ENCODE results near the gene CBX5.

CBX5 gene

GRCh38 chr12:54213079-54213478 is 66.8 kb downstream of the CBX5 start:
- no peak overlapping the region for H3K27ac Mint-ChIP-seq
- peaks cover 17% of the 10 kb centered on the region for H3K27me3 Mint-ChIP-seq
- H3K9me3 Mint-ChIP-seq: no peaks in the 10 kb centered on the region
- H3K4me3 Mint-ChIP-seq: no peak overlapping the region
- no peaks in the 10 kb centered on the region for H3K36me3 Mint-ChIP-seq (ENCODE audit: low read depth)
- H3K4me1 Mint-ChIP-seq (ENCODE audit: low read depth): peaks cover 31% of the 10 kb centered on the region

GRCh38 chr12:54211920-54212319 is 68.0 kb downstream of the CBX5 start:
- Mint-ChIP-seq H3K9me3 (no peaks in the 10 kb centered on the region), H3K27ac (no peak overlapping the region), H3K4me3 (no peak overlapping the region), H3K27me3 (peaks cover 19% of the 10 kb centered on the region), H3K4me1 (ENCODE audit: low read depth) (peaks cover 20% of the 10 kb centered on the region), H3K36me3 (ENCODE audit: low read depth) (no peaks in the 10 kb centered on the region)

GRCh38 chr12:54210400-54210790 is 69.5 kb downstream of the CBX5 start:
- peaks cover 5% of the 10 kb centered on the region for H3K4me1 Mint-ChIP-seq (ENCODE audit: low read depth)
- H3K9me3 Mint-ChIP-seq: no peaks in the 10 kb centered on the region
- peaks cover 28% of the 10 kb centered on the region for H3K27me3 Mint-ChIP-seq
- H3K36me3 Mint-ChIP-seq (ENCODE audit: low read depth): no peaks in the 10 kb centered on the region
- no peak overlapping the region for H3K4me3 Mint-ChIP-seq
- H3K27ac Mint-ChIP-seq: no peak overlapping the region

- no peaks in the 10 kb centered on the region for H3K4me1 Mint-ChIP-seq (ENCODE audit: low read depth)
- H3K9me3 Mint-ChIP-seq: no peaks in the 10 kb centered on the region
- no peaks in the 10 kb centered on the region for H3K36me3 Mint-ChIP-seq (ENCODE audit: low read depth)
- no peak overlapping the region for H3K4me3 Mint-ChIP-seq
- no peak overlapping the region for H3K27ac Mint-ChIP-seq
- H3K27me3 Mint-ChIP-seq: peaks cover 38% of the 10 kb centered on the region
Observed at GRCh38 chr12:54208591-54208990, 71.3 kb downstream of the CBX5 start.

- Mint-ChIP-seq H3K27me3 (peaks cover 38% of the 10 kb centered on the region), H3K9me3 (no peaks in the 10 kb centered on the region), H3K27ac (no peak overlapping the region), H3K4me1 (ENCODE audit: low read depth) (no peaks in the 10 kb centered on the region), H3K4me3 (no peak overlapping the region), H3K36me3 (ENCODE audit: low read depth) (no peaks in the 10 kb centered on the region)
Observed at GRCh38 chr12:54207539-54208294, 72.2 kb downstream of the CBX5 start.

DNA sequence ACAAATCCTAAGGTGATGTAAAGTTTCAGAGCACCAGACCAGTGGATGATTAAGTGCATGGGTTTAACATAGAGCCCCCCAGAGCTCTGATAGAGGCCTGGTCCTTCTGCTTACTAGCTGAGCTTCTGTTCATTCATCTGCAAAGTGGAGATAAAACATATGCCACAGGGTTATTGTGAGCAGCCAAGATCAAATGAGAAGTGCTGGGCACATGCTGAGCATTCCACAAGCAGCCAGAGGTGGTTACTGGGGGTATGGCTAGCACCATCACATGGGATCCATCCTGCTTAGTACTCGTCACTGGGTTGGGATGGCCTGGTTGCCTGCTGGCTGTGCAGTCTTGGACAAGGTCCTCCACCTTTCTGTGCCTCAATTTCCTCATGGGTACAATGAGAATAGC is 73.1 kb downstream of the CBX5 start:
- Mint-ChIP-seq H3K27me3 (peaks cover 43% of the 10 kb centered on the region), H3K4me1 (ENCODE audit: low read depth) (no peaks in the 10 kb centered on the region), H3K27ac (no peak overlapping the region), H3K36me3 (ENCODE audit: low read depth) (no peaks in the 10 kb centered on the region), H3K4me3 (no peak overlapping the region), H3K9me3 (no peaks in the 10 kb centered on the region)

GRCh38 chr12:54204316-54204715 is 75.6 kb downstream of the CBX5 start:
- Mint-ChIP-seq H3K36me3 (ENCODE audit: low read depth) (no peaks in the 10 kb centered on the region), H3K27me3 (peaks cover 58% of the 10 kb centered on the region), H3K4me1 (ENCODE audit: low read depth) (no peaks in the 10 kb centered on the region), H3K9me3 (no peaks in the 10 kb centered on the region), H3K4me3 (no peak overlapping the region), H3K27ac (no peak overlapping the region)

DNA sequence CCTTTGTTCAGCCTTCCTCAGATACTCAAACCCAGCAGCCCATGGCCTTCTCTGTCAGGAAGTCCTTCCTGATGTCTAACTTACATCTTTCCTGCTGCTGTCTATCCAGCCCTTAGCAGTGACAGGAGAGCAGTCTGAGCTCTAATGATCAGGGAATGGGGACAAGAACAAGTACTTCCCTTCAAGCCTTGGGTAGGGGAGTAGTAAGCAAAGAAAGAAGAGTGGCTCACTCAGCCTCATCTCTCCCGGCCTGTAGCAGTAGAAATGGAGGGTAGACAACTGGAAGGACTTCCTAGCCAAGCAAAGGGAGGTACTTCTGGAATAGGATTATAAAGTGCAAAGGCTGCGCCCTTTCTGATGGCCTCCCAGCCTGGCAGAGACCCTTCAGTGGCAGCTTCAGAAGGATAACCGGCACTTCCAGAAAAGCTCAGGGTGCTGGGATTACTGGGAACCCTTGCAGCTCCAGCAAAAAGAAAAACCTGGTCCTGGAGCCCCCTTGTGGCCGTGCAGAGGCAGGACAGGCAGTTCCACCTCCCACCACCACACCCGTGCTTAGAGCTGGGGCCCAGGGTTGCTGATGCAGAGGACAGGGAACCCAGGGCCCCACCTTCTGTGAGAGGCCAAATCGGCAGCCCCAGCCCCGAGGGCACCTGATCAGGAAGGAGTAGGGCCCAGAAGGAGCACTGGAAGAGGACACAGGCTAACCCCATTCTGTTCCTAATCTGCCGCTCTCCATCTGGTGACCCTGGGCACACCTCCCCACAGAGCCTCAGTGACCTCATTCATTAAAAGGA is 78.7 kb downstream of the CBX5 start:
- Mint-ChIP-seq H3K9me3 (no peaks in the 10 kb centered on the region), H3K4me3 (no peak overlapping the region), H3K27ac (no peak overlapping the region), H3K27me3 (peaks cover 64% of the 10 kb centered on the region), H3K4me1 (ENCODE audit: low read depth) (peaks cover 7% of the 10 kb centered on the region), H3K36me3 (ENCODE audit: low read depth) (no peaks in the 10 kb centered on the region)

- H3K4me1 Mint-ChIP-seq (ENCODE audit: low read depth): peaks cover 7% of the 10 kb centered on the region
- peaks cover 61% of the 10 kb centered on the region for H3K27me3 Mint-ChIP-seq
Observed at GRCh38 chr12:54200412-54200811, 79.5 kb downstream of the CBX5 start.

GRCh38 chr12:54199917-54200316 is 80.0 kb downstream of the CBX5 start:
- Mint-ChIP-seq H3K27me3 (peaks cover 65% of the 10 kb centered on the region), H3K4me1 (ENCODE audit: low read depth) (peaks cover 7% of the 10 kb centered on the region), H3K27ac (no peak overlapping the region), H3K36me3 (ENCODE audit: low read depth) (no peaks in the 10 kb centered on the region), H3K9me3 (no peaks in the 10 kb centered on the region), H3K4me3 (no peak overlapping the region)

More at GRCh38 chr12:54200412-54200811, 79.5 kb downstream of the CBX5 start:
- no peak overlapping the region for H3K27ac Mint-ChIP-seq
- H3K4me3 Mint-ChIP-seq: no peak overlapping the region
- H3K36me3 Mint-ChIP-seq (ENCODE audit: low read depth): no peaks in the 10 kb centered on the region
- H3K9me3 Mint-ChIP-seq: no peaks in the 10 kb centered on the region

- Mint-ChIP-seq H3K36me3 (ENCODE audit: low read depth) (no peaks in the 10 kb centered on the region), H3K27ac (no peak overlapping the region), H3K4me1 (ENCODE audit: low read depth) (peaks cover 7% of the 10 kb centered on the region)
Observed at GRCh38 chr12:54199034-54199433, 80.9 kb downstream of the CBX5 start.

GRCh38 chr12:54197431-54197909 is 82.5 kb downstream of the CBX5 start:
- no peaks in the 10 kb centered on the region for H3K9me3 Mint-ChIP-seq
- no peaks in the 10 kb centered on the region for H3K36me3 Mint-ChIP-seq (ENCODE audit: low read depth)
- no peak overlapping the region for H3K4me3 Mint-ChIP-seq
- peaks cover 70% of the 10 kb centered on the region for H3K27me3 Mint-ChIP-seq
- no peak overlapping the region for H3K27ac Mint-ChIP-seq
- H3K4me1 Mint-ChIP-seq (ENCODE audit: low read depth): peaks cover 7% of the 10 kb centered on the region

More at GRCh38 chr12:54199034-54199433, 80.9 kb downstream of the CBX5 start:
- Mint-ChIP-seq H3K4me3 (no peak overlapping the region), H3K9me3 (no peaks in the 10 kb centered on the region), H3K27me3 (peaks cover 62% of the 10 kb centered on the region)

DNA sequence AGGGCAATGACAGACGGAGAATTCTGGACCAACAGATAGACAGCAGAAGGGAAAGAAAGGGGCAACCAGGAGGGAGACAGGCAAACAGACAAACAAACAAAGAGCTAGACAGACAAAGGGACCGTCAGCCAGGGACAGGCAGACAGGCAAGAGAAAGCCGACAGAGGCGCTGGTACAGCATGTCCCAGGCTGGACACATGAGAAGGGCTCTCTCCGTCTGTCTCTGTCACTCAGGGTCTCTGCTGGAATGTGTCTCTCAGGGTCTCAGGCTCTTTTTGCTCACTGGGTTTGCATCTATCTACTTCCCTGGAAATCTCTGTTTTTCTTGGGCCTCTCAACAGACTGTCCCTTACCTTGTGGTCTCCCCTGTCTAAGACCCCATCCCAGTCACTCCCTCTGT is 82.9 kb downstream of the CBX5 start:
- H3K27ac Mint-ChIP-seq: no peak overlapping the region
- H3K9me3 Mint-ChIP-seq: no peaks in the 10 kb centered on the region
- H3K27me3 Mint-ChIP-seq: peaks cover 71% of the 10 kb centered on the region
- no peak overlapping the region for H3K4me3 Mint-ChIP-seq
- no peaks in the 10 kb centered on the region for H3K36me3 Mint-ChIP-seq (ENCODE audit: low read depth)
- H3K4me1 Mint-ChIP-seq (ENCODE audit: low read depth): peaks cover 7% of the 10 kb centered on the region

DNA sequence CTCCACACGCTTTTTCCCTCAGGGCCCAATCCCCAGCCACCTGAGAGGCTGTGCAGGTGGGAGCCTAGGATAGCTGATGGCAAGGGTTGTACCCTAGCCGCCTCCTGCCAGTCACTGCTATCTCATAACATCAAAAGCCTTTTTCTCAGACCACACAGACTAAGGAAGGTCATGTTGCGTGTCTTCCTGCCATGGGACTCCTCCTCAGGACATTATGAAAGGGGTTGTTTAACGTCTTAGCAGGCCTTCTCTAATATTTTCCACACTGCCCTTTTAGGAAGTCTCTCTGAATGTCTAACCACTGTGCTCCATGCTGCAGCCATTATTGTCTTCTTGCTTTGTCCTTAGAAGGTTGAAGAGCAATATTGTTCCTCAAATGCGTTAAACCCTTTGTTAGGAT is 83.5 kb downstream of the CBX5 start:
- H3K4me1 Mint-ChIP-seq (ENCODE audit: low read depth): peaks cover 8% of the 10 kb centered on the region
- H3K27ac Mint-ChIP-seq: no peak overlapping the region
- peaks cover 73% of the 10 kb centered on the region for H3K27me3 Mint-ChIP-seq
- no peaks in the 10 kb centered on the region for H3K36me3 Mint-ChIP-seq (ENCODE audit: low read depth)
- no peak overlapping the region for H3K4me3 Mint-ChIP-seq
- no peaks in the 10 kb centered on the region for H3K9me3 Mint-ChIP-seq

DNA sequence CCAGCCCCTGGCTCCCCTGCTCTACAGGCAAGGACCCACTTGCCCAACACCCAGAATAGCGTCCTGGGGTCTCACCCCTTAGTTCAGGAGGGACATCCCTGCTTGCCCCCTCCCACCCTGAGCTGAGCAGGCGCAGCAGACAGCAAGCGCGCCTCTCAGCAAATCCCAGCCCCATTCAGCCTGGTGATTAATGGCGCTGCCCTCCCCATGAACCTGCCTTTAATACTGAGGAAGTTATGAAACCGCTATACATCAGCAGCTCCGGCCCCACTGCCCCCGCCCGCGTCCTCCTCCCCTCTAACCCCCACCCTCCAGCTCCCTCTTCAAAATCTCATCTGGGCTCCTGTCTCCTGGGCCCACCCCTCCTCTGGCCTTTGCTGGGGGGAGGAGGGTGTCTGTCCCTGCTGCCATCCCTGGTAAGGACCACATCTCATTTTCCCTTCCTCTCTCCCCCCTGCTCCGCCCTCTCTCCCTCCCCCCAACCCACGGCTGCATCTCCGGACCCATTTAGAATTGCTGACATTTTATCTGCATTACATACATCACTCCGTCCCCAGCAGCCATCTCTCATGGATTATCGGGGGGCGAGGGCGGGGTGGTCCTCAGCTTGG is 84.1 kb downstream of the CBX5 start:
- no peak overlapping the region for H3K27ac Mint-ChIP-seq
- peaks cover 10% of the 10 kb centered on the region for H3K4me1 Mint-ChIP-seq (ENCODE audit: low read depth)
- H3K9me3 Mint-ChIP-seq: no peaks in the 10 kb centered on the region
- no peak overlapping the region for H3K4me3 Mint-ChIP-seq
- no peaks in the 10 kb centered on the region for H3K36me3 Mint-ChIP-seq (ENCODE audit: low read depth)
- H3K27me3 Mint-ChIP-seq: peaks cover 73% of the 10 kb centered on the region

Data from stimulated activated naive CD8-positive, alpha-beta T cell treated with anti-CD3 and anti-CD28 coated beads, Interleukin-15, Interleukin-2, amounts not matched to agents 100 ng/mL and 50 ng/mL, for 24 hours (primary cell).